ENCODE data around the gene STK17A.

STK17A gene

GRCh38 chr7:43537765-43538403 is 45.0 kb upstream of the STK17A start:
- H3K4me3 ChIP-seq (ENCODE audit: low read depth, low read length): no peak overlapping the region
- no peak for TF ChIP-seq MYC (IDR thresholded peaks at IDR 0.05; ENCODE audit: low read depth, low read length)
- no peak for TF ChIP-seq CTCF (IDR thresholded peaks at IDR 0.05; ENCODE audit: low read depth, low read length)
- TF ChIP-seq MAX (IDR thresholded peaks at IDR 0.05; ENCODE audit: low read depth, low read length): no peak
- no peak for TF ChIP-seq POLR2A (IDR thresholded peaks at IDR 0.05; ENCODE audit: extremely low read depth, insufficient read length)
- DNase-seq (ENCODE audit: low read depth): no peak

DNA sequence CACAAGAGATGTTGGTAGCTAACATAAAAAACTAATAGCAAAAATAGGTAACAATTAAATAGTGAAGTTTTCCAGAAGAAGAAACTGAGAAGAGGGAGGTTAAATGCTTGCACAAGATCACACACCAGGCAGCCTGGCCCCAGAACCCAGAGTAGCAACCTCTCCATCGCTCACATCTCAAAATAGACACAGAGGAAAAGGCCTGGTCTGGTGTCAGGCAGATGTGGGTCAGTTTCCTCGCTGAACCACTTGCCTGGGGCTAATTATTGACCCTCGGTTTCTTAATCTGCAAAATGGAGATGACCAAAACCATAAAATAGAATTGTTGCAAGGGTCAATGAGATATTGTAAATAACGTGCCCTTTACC is 44.5 kb upstream of the STK17A start:
- no peak for DNase-seq (ENCODE audit: low read depth)
- TF ChIP-seq MAX (IDR thresholded peaks at IDR 0.05; ENCODE audit: low read depth, low read length) (no peak), POLR2A (IDR thresholded peaks at IDR 0.05; ENCODE audit: extremely low read depth, insufficient read length) (no peak), MYC (IDR thresholded peaks at IDR 0.05; ENCODE audit: low read depth, low read length) (no peak), CTCF (IDR thresholded peaks at IDR 0.05; ENCODE audit: low read depth, low read length) (no peak)

DNA sequence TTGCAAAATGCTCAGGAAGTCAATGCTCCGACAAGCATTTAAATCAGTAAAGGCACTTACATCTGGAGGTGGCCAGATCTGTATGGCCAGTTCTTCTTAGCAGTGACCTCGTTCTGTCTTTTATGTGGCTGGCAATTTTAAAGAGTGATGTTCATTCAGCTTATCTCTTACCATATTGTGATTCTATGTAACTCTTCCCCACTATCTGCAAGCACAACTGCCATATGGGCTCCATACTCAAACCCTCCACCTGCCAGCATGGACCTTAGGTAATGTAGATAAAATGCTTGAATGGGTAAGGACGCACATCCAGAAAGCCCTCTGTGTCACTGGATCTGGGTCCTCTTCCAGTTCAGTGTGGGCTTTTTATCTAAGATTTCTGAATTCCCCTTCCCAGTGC is 42.4 kb upstream of the STK17A start:
- H3K4me3 ChIP-seq (ENCODE audit: low read depth, low read length): no peak overlapping the region
- TF ChIP-seq CTCF (IDR thresholded peaks at IDR 0.05; ENCODE audit: low read depth, low read length) (no peak), MAX (IDR thresholded peaks at IDR 0.05; ENCODE audit: low read depth, low read length) (no peak), MYC (IDR thresholded peaks at IDR 0.05; ENCODE audit: low read depth, low read length) (no peak), POLR2A (IDR thresholded peaks at IDR 0.05; ENCODE audit: extremely low read depth, insufficient read length) (no peak)
- DNase-seq (ENCODE audit: low read depth): no peak

More for the DNA sequence above, 44.5 kb upstream of the STK17A start:
- H3K4me3 ChIP-seq (ENCODE audit: low read depth, low read length): no peak overlapping the region

DNA sequence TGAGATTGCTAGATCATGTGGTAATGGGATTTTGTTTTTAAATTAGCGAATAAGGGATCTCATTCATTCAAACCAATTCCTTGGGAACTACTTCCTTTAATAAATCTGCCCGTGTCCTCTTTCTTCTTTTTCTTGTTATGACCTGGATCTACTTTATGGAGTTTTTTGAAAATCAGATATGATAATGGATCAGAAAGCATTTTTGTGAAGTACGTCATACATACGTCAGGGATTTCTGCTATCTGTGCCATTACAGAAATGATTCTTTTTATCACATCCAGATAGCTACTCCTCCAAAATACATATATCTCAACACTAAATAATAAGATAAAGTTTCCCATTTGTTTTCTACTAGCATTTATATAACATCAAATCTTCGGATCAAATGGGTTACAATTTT is 40.2 kb upstream of the STK17A start:
- no peak overlapping the region for H3K4me3 ChIP-seq (ENCODE audit: low read depth, low read length)
- DNase-seq (ENCODE audit: low read depth): no peak
- TF ChIP-seq POLR2A (IDR thresholded peaks at IDR 0.05; ENCODE audit: extremely low read depth, insufficient read length): no peak
- no peak for TF ChIP-seq MYC (IDR thresholded peaks at IDR 0.05; ENCODE audit: low read depth, low read length)
- TF ChIP-seq CTCF (IDR thresholded peaks at IDR 0.05; ENCODE audit: low read depth, low read length): no peak
- no peak for TF ChIP-seq MAX (IDR thresholded peaks at IDR 0.05; ENCODE audit: low read depth, low read length)

GRCh38 chr7:43546231-43546630 is 36.7 kb upstream of the STK17A start:
- H3K4me3 ChIP-seq (ENCODE audit: low read depth, low read length): no peak overlapping the region
- TF ChIP-seq CTCF (IDR thresholded peaks at IDR 0.05; ENCODE audit: low read depth, low read length): no peak
- TF ChIP-seq POLR2A (IDR thresholded peaks at IDR 0.05; ENCODE audit: extremely low read depth, insufficient read length): no peak
- no peak for TF ChIP-seq MYC (IDR thresholded peaks at IDR 0.05; ENCODE audit: low read depth, low read length)
- no peak for TF ChIP-seq MAX (IDR thresholded peaks at IDR 0.05; ENCODE audit: low read depth, low read length)
- DNase-seq (ENCODE audit: low read depth): no peak

Measured in NB4 (cell line).